GM12801 (cell line): Measurements from ENCODE around the gene PTPRS.

Source experiments
- TF ChIP-seq, protein P1 (sequence below): IDR thresholded peaks from one replicate; pipeline ENCODE4 v1.5.1; 2011; ENCODE audit warnings: control low read depth; ENCODE audit not compliant: insufficient read length; ENCODE audit errors: extremely low read depth

Gene PTPRS

DNA sequence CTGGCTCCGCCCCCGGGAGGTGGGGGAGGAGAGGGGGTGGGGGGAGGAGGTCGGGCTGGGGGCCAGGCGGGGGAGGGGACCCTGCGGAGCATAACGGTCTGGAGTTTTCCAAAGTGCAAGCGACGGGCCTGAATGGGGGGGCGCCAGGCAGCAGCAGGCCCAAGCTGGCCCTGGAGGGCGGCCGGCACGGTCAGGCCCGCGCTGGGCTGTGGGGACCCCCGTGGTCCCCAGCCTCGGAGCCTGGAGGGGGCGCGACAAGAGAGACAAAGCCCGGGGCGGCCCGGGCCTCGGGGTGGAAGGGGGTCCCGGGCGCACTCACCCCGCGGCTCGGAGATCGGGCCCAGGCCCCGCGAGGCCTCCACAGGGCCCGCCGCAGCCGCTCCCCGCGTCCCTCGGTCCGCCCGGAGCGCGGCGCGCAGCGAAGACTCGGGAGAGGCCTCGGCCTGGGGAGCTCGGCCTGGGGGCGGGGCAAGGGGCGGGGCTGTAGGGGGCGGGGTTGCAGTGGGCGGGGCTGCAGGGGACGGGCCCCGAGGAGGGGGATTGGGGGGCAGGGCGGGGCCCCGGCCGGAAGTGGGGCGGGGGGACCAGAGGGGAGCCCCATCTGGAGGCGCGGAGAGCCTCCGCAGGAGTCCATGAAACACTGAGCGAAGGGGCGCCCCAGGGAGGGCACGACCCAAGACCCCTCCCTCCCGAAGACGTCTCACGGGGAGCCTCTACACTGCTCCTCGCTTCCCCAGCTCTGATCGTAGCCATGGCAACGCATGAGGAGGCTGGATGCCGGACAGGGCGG, 47.6 kb downstream of the PTPRS start:
- TF ChIP-seq, protein P1, sequence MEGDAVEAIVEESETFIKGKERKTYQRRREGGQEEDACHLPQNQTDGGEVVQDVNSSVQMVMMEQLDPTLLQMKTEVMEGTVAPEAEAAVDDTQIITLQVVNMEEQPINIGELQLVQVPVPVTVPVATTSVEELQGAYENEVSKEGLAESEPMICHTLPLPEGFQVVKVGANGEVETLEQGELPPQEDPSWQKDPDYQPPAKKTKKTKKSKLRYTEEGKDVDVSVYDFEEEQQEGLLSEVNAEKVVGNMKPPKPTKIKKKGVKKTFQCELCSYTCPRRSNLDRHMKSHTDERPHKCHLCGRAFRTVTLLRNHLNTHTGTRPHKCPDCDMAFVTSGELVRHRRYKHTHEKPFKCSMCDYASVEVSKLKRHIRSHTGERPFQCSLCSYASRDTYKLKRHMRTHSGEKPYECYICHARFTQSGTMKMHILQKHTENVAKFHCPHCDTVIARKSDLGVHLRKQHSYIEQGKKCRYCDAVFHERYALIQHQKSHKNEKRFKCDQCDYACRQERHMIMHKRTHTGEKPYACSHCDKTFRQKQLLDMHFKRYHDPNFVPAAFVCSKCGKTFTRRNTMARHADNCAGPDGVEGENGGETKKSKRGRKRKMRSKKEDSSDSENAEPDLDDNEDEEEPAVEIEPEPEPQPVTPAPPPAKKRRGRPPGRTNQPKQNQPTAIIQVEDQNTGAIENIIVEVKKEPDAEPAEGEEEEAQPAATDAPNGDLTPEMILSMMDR: no peak

DNA sequence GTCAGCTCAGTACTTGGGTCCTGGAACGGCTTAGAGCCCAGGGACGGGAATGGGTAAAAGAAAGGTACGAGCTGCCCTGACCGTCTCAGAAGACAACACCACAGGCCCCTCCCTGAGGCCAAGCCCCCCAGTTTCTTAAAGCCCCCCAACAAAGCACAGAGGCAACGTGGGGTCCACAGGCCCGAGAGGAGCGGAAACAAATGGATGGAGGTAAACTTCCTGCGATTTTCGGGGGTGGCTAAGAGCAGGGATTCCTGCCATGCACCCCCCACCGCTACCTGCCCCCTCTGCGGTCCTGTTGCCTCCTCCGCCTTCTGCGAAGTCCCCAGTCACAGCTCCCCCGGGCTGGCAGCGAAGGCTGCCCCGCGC, 48.2 kb downstream of the PTPRS start:
- TF ChIP-seq, protein P1: no peak

DNA sequence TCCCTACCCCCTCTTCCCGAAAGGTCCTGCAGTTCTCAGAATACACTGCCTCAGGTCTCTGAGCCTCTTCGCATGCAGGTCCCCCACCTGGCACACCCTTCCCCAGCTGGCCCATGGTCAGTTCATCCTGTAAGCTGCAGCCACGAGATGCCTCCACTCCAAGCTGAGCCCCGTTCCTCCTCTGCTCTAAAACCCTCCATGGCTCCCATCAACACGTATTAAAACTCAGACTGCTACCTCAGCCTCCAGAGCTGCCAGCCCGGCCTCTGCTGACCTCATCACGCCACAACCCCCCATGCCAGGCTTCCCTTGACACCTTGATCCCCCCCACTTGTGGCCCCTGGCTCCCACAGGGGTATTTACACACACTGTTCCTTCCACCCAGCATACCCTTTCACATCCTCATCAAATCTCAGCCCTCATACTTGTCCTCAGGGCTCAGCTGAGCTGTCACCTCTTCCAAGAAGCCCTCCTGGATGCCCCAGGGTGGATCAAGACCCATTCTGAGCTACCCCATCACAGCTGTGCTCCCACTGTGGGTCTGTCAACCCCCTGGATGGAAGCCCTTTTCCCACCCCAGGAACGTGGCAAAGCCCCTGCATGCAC, 48.9 kb downstream of the PTPRS start:
- TF ChIP-seq, protein P1: no peak
